DMS53 treated with DMSO at 0.1 percent for 48 hours (cell line): Measurements from ENCODE around the gene ABCA4.
"Not testable (repeated sequence)": the region's sequence is repeated elsewhere in the genome, so short reads cannot be mapped to it uniquely, and the experiment has no call there.

ENCODE experiments used
- DNase-seq: peaks from one replicate; lab custom pipeline; 2025; ENCODE audit not compliant: unreplicated experiment; lab: John Stamatoyannopoulos, UW

ABCA4 gene

DNA sequence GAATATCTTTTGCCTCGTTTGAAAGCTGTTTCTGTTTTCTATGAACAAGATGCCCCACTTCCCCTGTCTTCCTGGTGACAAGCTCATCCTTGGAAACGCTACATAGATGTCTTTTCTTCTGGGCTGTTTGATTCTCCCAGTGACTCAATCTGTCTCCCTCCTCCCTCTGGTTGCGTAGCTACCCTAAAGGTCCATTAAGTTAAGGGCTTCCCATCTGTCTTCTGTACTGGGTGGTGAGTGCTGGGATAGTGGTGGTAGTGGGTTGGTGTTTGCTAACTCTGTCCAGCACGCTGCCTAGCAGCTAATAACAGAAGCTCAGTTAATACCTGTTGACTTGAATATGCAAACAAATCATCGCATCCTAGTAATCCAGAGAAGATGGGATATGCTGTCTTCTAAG is 161.5 kb downstream of the ABCA4 start:
- DNase-seq: no peak

DNA sequence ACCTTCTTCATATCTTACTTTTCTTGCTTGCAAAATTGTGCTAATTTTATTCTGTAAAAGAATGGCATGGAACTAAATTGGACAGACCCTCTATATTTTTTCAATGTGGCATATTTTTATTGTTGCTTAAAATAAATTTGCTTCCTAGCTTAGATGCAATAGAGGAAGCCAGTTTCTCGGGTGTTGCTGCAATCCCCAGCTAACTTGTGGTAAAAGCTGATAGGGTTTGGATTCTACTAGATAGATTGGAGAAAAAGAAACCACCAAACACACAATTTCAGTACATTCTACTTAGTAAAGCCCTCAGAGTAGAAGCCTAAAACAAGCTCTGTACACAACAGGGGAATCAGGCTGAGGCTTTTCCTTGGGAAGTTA is 162.2 kb downstream of the ABCA4 start:
- no peak for DNase-seq

DNA sequence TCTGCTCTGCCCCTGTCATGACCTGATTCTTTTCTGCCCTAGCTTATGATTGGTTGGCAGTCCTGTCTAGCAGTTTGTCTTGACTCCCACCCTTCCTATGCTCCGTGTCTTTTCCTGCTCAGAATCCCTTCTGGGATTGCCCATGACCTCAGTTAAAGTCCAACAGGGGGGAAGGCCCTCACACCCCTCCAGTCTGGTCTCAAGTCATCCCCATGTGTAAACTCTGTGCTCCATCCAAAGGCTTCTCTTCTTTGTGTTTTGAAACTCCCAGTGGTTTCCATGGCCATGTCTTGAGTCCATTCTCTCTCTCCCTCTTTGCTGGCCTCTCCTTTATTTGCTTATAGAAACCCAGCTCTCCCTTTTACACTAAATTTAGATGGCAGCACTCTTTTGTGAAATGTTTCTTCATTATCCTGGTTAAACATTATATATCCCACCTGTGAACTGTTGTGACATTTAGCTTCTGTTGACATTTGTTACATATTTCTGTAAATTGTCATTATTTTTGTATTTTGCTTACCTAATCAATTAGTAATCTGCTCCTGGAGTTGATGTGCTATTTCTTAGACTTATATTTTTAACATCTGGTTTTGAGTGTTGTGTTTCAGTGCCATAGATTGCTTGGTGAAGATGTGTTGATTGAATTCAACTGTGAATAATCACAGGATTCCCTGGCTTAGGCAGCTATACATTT is 162.8 kb downstream of the ABCA4 start:
- no peak for DNase-seq

DNA sequence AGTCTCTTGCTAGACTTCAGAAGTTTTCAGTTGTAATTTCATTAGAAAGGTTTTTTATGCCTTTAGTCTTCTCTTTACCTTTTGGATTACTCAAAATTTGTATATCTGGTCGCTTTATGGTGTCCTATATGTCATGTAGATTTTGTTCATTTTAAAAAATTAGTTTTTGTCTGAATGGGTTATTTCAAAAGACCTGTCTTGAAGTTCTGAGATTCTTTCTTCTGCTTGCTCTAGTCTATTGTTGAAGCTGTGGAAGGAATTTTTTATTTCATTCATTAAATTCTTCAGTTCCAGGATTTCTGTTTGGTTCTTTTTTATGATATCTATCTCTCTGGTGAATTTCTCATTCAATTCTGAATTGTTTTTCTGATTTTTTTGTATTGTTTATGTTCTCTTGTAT is 165.2 kb downstream of the ABCA4 start:
- DNase-seq: no peak

DNA sequence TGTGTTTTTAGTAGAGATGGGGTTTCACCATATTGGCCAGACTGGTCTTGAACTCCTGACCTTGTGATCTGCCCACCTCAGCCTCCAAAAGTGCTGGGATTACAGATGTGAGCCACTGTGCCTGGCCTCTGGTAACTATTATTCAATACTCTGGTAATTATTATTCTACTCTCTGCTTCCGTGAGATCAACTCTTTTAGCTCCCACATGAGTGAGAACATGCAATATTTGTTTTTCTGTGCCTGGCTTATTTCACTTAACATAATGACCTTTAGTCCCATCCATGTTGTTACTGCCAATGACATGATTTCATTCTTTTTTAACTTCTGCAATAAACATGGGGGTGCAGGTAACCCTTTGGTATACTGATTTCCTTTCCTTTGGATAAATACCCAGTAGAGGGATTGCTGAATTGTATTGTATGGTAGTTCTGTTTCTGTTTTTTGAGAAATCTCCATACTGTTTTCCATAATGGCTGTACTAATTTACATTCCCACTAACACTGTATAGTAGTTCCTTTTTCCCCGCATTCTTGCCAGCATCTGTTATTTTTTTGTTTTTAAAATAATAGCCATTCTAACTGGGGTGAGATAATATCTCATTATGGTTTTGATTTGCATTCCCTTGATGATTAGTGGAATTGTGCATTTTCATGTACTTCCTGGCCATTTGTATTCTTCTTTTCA is 173.8 kb downstream of the ABCA4 start:
- DNase-seq: not testable (repeated sequence)
